Measurements from ENCODE around the gene KTN1. TPM values are rescaled to one million over a fixed set of nuclear protein-coding genes. Genes with fewer than 3 reads are reported as not detected.

Gene KTN1
- total RNA-seq, 1 donor from 2014 or later, result 128 TPM

- H3K36me3 ChIP-seq (ENCODE audit: control insufficient read depth, insufficient read depth, low read length), result no peaks in the 10 kb centered on the region
- DNase-seq (ENCODE audit: low read depth) (no peak), FAIRE-seq (no peak)
- TF ChIP-seq CTCF (IDR thresholded peaks at IDR 0.05; ENCODE audit: insufficient read depth, low read length, severe bottlenecking), result no peak
- no peak overlapping the region for H3K4me3 ChIP-seq (ENCODE audit: low read depth, low read length)
- no peaks in the 10 kb centered on the region for H3K27me3 ChIP-seq (ENCODE audit: control insufficient read depth, insufficient read depth, low read length)
Measured at GRCh38 chr14:55578511-55578910, 1.5 kb upstream of the KTN1 start.

GRCh38 chr14:55580470-55581341 is 699 bp downstream of the KTN1 start:
- Histone ChIP-seq H3K4me3 (ENCODE audit: low read depth, low read length) (peak overlapping the region; percentile 93), H3K27me3 (ENCODE audit: control insufficient read depth, insufficient read depth, low read length) (no peaks in the 10 kb centered on the region), H3K36me3 (ENCODE audit: control insufficient read depth, insufficient read depth, low read length) (no peaks in the 10 kb centered on the region)
- FAIRE-seq (no peak), DNase-seq (ENCODE audit: low read depth) (no peak)
- TF ChIP-seq CTCF (IDR thresholded peaks at IDR 0.05; ENCODE audit: insufficient read depth, low read length, severe bottlenecking), result no peak

- peak; percentile 30 for DNase-seq (ENCODE audit: low read depth)
- Histone ChIP-seq H3K27me3 (ENCODE audit: control insufficient read depth, insufficient read depth, low read length) (no peaks in the 10 kb centered on the region), H3K36me3 (ENCODE audit: control insufficient read depth, insufficient read depth, low read length) (no peaks in the 10 kb centered on the region), H3K4me3 (ENCODE audit: low read depth, low read length) (peak overlapping the region; percentile 93)
- no peak for TF ChIP-seq CTCF (IDR thresholded peaks at IDR 0.05; ENCODE audit: insufficient read depth, low read length, severe bottlenecking)
- FAIRE-seq, result no peak
Measured at GRCh38 chr14:55581342-55581771, 1.4 kb downstream of the KTN1 start.

- no peak for TF ChIP-seq CTCF (IDR thresholded peaks at IDR 0.05; ENCODE audit: insufficient read depth, low read length, severe bottlenecking)
- Histone ChIP-seq H3K4me3 (ENCODE audit: low read depth, low read length) (no peak overlapping the region), H3K36me3 (ENCODE audit: control insufficient read depth, insufficient read depth, low read length) (no peaks in the 10 kb centered on the region), H3K27me3 (ENCODE audit: control insufficient read depth, insufficient read depth, low read length) (no peaks in the 10 kb centered on the region)
- no peak for FAIRE-seq
- no peak for DNase-seq (ENCODE audit: low read depth)
Measured at GRCh38 chr14:55582746-55583145, 2.7 kb downstream of the KTN1 start.

GRCh38 chr14:55583942-55584468 is 4.0 kb downstream of the KTN1 start:
- DNase-seq (ENCODE audit: low read depth), result no peak
- FAIRE-seq, result no peak
- Histone ChIP-seq H3K36me3 (ENCODE audit: control insufficient read depth, insufficient read depth, low read length) (no peaks in the 10 kb centered on the region), H3K27me3 (ENCODE audit: control insufficient read depth, insufficient read depth, low read length) (no peaks in the 10 kb centered on the region), H3K4me3 (ENCODE audit: low read depth, low read length) (no peak overlapping the region)
- no peak for TF ChIP-seq CTCF (IDR thresholded peaks at IDR 0.05; ENCODE audit: insufficient read depth, low read length, severe bottlenecking)
